Hematopoietic multipotent progenitor cell treated with erythropoietin and hydrocortisone succinate and interleukin-3 and kit ligand, for 17 days (in vitro differentiated cells): ENCODE data around the gene DIO3.
"Not testable (repeated sequence)": the region's sequence is repeated elsewhere in the genome, so short reads cannot be mapped to it uniquely, and the experiment has no call there.

Source experiments
- DNase-seq: peaks from one replicate; pipeline ENCODE4 v3.0.0-alpha.2; 2015; ENCODE audit warnings: low spot score

DIO3 gene

DNA sequence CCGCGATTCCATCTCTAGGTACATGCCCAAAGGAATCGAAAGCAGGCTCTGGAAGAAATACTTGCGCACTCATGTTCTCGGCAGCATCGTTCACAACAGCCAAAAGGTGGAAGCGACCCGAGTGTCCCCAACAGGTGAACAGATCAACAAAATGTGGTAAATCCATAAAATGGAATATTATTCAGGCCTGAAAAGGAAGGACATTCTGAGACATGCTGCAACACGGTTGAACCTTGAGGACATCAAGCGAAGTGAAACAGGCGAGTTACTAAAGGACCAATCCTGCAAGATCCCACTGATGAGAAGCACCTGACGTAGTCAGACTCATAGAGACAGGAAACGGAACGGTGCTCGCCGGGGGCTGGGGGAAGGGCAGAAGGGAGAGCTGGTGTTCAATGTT lies 17.5 kb upstream of the DIO3 start:
- no peak for DNase-seq

DNA sequence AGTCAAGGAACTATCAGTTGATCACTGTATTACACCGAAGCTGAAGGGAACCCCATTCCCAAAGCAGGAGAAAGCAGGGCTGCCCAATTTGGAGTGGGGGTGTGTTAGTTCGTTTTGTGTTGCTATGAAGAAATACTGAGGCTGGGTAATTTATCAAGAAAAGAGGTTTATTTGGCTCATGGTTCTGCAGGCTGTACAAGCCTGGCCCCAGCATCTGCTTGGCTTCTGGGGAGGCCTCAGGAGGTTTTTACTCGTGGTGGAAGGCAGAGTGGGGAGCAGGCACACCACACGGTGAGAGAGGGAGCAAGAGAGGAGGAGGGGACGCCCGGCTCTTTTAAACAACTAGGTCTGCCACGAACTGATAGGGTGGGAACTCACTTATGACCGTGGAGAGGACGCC lies 16.7 kb upstream of the DIO3 start:
- no peak for DNase-seq

DNA sequence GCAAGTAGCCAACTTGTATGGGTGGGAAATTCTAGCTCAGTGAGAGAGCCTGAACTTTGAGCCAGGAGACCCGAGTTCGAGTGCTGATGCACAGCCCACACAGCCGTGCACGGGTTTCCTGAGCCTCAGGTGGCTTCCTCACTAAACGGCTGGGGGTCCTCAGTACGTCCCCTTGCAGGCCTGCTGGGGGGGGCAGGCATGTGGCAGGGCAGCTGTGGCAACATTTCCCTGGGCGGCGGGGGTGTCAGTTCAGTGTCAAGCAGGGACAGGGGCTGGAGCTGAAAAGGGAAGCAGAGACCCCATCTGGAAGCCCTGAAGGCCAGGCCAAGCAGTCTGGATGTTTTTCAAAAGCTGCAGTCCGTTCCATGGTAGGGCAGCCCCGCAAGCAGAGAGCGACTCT lies 14.6 kb upstream of the DIO3 start:
- DNase-seq, result no peak

DNA sequence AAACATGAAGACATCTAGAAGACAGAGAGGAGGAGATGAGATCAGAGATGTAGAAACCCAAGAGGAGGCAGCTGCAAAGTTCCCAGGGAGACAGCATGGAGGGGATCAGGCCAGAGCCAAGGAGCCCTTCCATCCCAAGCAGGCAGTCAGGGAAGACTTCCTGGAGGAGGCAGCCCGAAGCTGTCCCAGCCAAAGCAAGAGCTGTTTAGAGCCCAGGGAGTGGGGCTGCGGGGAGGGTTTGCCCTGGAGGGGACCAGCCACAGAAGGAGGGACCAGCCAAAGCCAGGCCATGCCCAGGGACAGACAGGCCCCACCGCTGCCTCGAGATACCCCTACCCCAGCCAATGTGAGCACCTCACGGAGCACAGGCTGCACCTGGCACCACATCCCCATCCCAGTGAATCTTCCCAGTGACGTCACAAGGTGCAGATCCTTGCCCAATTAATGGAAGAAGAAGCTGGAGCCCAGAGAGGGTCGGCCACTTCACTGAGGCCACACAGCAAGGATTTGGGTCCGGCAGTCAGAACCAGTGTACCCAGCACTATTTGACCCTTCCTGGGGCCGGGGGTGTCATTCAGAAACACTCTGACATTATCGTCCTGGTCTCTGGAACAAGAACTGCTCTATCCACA lies 14.1 kb upstream of the DIO3 start:
- DNase-seq, result no peak

DNA sequence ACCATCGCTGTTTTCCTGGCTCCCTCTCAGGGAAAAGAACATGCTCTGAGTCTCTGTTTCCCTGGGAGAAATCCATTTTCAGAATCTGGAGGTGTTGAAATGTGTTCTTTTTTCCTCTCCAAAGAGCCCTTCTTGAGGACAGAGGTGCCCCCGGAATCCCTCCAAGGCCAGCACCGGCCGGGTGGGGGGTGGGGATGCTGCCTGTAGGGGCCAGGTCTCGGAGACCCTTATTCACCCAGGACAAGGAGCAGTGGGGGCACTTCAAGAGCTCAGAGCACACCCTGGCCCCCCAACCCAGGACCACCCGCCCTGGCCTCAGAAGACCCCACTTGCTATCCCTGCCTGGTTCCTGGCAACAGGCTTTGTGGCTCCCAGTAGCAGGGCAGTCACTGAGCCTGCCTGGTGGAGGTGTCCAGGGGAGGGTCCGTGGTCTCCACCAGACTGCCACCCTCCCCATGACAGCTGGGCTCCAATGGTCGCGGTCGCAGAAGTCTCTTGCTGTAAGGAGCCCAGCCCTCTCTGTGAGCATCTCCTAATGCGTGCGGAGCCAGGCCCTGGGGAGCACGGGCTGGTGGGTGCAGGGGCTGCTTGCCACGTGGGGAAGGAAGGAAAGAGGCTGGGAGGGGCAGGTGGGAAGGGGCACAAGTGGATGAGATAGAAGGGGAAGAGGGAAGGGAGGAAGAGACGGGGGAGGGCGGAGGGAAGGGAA lies 13.2 kb upstream of the DIO3 start:
- DNase-seq, result no peak

DNA sequence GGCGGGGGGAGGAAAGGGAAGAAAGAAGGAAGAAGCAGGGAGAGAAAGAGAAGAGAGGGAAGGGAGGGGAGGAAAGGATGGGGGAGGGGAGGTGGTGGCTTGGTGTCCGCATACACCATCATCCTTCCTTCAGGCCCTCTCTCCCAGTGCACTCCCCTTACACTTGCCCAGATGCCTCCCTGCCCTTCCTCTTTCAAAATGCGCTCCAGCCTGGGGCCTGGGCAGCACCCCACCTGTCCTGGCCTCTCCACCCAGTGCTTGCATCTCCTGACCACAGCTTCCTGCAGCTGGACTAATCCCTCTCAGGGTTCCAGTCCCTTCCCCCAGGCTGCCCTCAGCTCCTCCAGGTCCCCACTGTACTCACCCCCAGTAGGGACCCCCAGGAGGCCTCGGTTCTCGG lies 12.6 kb upstream of the DIO3 start:
- DNase-seq, result no peak

DNA sequence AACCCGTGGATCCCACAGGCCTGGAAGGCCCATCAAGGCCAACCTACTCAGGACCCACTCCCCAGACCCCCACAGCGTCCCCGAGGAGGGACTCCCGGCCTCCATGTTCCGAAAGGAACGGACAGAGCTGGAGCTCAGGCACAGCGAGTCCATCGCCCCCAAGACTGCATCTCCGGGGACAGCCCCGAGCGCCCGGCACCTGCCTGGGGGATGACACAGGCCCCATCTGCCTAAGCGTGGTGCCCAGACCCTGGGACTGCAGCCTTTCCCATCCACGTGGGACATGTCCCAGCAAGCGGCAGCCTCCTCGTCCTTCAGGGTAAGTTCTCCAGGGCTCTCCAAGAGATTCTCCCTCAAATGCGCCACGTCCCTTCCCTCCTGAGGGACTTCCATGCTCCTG lies 12.1 kb upstream of the DIO3 start:
- no peak for DNase-seq

DNA sequence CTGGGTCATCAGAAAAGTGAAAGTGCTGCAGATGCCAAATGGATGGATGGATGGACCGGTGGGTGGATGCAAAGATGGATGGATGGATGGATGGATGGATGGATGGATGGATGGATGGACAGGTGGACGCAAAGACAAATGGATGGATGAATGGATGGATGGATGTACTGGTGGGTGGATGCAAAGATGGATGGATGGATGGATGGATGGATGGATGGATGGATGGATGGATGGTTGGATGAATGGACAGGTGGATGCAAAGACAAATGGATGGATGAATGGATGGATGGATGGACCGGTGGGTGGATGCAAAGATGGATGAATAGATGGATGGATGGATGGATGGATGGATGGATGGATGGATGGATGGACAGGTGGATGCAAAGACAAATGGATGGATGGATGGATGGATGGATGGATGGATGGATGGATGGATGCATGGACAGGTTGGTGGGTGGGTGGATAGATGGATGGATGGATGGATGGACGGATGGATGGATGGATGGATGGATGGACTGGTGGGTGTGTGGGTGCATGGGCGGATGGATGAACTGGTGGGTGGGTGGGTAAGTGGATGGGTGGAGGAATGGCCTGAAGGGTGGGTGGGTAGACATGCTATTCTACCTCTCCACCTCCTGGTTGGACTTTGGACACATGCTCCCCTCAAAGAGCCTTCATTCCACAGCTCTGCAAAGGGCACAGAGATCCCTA lies 10.9 kb upstream of the DIO3 start:
- DNase-seq, result not testable (repeated sequence)

DNA sequence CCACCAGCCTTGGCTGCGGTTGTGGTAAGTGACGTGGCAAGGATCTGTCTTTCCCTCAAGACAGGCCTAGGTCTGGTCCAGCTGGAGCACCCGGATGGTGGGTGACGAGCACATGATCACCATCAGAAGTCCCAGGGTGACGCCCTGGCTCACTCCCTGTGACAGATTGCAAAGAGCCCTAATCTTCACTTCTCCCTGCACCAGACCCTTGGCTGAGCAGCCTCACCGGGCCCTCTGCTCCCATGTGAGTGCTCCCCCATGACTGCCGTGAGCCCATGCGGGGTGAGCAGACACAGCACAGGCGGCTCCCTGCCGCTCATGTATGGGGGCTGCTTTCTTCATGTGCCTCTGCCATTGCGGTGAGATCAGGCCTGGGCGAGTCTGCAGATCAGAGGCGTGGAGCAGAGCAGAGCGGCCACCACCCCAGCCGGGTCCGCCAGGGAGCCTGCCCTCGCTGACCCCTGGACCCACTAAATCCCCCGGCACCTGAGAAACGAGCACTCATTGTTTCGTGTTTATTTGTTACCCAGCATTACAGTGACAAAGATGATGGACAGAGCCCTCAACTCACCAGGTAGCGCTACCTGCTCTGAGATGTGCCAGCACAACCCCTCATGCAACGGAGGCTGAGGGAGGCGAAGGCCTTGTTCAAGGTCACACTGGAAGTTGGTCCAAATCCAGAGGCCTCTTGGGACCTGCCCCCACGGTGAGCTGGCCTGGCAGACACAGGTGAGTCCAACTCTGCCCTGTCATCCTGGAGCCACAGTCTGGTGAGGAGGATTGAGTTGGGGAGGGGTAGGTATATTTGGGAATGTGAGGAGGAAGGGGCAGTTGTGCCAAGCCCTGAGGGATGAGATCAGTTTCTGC lies 9.3 kb upstream of the DIO3 start:
- no peak for DNase-seq

DNA sequence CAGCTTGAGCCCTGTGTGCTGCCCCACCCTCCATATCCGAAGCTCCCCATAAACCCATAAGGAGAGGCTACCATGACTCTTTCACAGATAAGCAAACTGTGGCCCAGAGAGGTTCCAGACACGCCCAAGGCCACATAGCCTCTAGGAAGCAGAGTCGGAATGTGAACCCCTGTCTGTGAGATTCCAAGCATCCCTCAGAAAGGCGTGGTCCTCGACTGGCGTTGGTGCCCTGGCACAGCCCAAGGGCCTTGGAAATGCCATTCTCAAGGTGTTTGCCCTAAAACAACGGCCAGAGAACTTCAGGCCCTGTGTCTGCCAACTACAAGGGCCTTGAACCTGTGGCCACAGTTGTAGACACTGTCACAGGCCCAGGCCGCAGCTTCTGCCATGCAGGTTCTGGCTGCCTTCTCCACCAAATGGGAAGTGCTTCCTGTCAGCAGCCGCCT lies 8.5 kb upstream of the DIO3 start:
- DNase-seq, result no peak

DNA sequence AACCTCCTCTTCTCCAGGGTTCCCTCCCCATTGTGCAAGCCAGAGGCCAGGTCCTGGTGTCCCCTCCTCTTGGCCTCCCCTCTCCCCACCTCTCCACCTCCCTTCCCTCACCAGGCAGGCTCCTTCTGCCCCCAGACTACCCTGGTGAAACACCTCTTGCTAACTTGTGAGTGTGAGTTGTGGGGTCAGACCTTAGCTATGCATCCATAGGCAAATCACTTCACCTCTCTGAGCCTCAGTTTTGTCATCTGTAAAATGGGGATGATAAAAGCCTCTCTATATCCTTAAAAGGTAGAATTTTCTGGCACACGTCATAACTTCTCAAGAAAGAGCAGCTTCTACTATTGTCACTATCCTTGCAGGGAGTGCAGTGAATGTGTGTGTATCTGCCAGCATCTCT lies 7.9 kb upstream of the DIO3 start:
- no peak for DNase-seq

DNA sequence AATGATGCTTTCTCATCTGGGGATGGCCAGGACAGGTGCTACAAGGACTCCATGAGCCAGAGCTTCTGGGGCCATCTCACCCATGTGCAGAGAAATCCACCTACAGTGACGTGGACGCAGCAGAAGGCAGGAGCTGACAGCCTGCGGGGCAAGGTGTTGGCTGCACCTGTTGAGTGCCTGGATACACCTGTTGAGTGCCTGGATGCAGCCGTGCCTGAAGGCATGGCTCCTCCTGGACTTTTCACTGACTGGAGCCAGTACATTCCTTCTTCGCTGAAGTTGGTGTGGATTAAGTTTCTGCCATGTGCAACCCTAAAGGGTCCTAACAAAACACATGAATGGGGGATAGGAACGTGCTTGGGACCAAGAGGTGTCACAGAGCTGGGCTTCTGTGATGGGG lies 7.4 kb upstream of the DIO3 start:
- DNase-seq, result no peak

DNA sequence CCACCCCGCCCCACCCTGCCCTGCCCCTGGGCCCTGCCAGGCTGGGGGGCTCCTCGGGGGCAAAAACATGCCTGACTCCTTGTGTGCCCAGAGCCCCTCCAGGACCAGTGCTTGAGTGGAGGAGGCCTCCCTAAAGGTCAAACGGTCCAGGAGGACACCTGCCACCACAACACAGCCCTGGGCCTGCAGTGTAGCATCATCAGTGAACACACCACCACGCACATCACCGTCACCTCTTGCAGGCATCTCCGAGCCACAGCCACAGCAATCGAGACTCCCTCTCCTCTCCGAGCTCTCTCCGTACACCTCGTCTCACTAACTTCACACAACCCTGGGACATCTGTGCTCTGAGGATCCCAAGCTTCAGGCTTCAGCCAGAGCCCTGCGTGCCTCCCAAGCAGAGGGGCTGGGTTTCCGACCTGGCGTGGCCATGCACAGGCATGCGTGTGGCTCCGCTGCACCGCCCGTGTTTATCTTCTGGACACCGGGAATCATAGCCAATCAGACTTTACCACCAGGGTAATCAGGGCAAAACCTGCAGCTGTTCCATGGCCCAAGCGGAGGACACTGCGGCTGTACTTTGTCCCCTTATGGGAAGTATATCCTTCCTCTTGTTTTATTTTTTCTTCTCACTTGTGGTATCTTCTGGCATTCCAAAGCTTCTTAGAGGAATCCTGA lies 6.2 kb upstream of the DIO3 start:
- DNase-seq, result no peak

DNA sequence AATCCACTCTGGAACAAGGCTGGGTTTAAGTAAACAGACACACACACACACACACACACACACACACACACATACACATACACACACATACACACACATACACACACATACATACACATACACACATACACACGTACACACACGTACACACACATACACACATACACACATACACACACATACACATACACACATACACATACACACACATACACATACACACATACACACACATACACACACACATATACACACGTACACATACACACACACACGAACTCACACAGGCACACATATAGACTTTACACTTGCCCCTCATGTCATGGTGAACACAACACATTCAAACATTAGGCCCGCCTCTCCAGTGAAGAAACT lies 5.6 kb upstream of the DIO3 start:
- DNase-seq, result not testable (repeated sequence)

DNA sequence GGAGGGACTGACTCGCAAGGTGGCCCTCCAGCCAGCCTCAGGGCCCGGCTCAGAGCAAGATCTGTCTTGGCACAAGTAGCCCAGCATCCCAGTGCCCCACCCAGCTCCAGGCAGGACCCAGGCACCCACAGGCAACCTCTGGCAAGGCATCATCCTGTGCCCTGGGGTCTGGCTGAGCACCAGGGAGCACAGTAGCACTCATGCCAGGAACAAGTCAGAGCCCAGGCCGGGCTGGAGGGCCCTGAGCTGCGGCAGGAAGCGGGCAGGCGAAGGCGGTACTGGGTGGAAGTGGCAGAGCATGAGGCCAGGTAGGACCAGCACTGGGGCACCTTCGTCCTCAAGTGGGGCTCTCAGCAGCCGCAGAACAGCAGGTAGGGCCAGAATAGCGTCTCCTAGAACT lies 5.2 kb upstream of the DIO3 start:
- no peak for DNase-seq

DNA sequence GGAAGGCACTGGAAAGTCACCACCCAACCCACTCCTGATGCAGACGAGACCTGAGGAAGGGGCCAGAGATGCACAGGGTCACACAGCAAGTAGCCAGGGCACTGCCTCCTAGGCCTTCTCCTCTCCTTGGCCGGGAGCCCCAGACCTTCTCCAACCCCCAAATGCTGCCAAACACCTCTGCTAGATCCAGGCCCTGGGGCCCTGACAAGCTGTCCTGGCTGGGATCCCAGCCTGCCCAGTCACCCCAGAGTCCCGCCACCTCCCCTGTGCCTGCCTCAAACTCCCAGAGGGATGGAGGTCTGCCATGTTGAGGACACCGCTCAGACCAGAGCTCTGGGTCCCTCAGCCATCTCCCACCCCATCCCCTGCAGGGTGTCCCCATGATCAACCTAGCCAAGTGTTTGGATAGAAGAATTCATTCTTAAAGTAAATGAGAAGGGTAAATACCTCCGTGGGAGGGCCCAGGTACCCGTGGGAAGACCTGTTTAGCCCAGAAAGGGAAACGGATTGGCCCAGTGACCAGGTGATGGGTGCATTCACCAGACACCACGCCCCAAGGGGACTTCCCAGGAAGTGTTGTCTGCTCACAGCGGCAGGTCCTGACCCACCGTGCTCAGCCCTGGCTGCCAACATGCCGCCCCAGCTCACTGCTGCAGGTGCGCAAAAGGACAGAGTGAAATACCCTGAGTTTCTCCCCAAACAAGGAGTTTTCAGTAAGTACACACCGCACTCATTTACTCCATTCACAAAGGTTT lies 4.6 kb upstream of the DIO3 start:
- no peak for DNase-seq

DNA sequence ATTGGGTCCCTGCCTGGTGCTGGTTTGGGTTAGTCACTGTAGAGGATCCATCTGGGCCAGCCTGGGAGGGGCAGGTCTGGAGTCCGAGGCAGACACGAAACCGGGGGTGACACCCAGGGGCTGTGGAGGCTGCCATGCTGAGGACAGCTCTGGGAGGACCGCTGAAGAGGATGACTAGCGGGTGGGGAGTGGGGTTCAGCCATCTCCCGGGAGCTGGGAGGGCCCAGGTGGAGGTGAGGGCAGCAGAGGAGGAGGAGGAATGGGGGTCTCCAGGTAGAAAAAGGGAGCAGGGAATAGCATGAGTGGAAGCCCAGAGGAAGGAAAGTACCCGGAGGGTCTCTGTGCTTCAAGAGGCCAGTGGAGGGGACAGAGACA lies 4.0 kb upstream of the DIO3 start:
- no peak for DNase-seq

DNA sequence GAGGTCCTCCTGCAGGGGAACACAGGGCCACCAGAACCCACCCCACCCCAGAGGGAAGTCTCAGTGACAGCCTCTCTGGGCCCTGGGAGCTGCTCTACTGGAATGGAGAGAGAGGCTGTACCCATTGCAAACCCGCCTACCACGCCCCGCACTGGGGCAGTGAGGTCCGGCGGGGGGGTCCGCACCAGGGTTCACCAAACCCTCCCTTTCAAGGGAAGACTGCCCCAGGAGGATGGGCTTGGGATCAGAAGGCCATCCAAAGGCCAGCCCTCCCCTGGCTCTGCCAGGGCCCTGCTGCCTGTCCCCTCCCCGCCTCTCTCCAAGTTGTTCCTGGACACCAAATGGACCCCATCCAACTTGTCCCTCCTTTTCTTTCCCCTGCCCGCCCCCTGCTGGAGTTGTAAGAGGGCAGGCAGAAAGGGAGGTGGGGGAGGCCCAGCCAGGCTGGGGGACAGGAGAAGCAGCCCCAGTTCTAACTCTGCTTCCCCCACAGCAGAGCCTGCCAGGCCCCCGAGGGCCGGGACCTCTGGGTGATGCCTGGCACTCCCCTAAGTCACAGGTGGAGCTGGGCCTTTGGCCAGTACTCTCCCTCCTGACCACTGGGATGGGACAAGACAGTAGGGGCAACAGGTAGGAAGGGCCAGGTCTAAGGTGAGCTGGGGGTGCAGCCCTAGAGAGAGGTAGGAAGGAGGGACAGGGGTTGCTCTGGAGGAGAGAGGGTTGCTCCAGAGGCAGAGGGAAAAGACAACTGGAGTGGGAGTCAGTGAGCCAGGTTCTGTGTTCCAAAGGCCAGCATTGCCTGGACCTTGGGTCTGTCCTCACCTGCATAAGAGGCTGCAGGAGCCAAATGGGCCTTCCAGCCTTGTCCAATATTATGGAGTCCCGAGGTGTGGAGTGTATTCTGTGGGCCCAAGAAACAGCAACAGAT lies 3.2 kb upstream of the DIO3 start:
- DNase-seq, result no peak

DNA sequence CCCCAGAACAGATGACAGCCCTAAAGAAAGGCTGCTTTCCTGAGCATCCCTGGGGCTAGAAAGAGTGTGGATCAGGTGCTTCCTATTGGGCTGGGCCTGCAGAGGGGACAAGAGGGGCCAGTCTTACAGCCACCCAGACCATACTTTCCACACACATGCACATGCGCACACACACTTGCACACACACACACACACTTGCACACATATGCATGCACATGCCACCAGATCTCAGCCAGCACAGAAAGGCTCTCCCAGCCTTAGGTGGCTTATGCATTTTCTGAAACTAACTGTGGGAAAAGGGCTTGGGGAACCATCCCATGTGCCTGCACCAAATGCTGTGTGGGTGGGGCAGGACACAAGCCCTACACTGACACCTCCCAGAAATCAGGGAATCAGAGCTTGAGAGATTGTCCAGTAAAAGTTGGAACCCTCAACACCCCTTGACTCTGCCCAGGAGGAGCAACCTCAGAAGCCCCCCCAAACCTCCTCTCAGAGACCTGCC lies 2.5 kb upstream of the DIO3 start:
- DNase-seq, result no peak

DNA sequence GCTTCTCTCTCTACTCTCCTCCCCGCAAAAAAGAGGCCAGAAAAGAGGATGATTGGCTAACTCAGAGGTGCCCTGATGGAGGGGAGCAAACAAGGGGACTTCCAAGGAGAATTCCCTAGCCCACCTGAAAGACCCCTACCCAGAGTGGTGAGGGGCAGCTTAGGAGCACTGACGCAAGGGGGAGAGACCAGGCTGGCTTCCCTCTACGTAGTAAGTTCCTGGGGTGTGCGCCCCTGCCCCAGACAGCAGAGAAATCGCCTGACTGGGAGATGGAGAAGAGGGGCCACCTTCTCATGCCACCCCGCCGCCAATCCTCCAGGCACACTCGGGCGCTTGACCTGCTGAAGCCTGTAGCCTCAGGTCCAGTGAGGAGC lies 2.1 kb upstream of the DIO3 start:
- no peak for DNase-seq
